SK-N-SH (cell line): ENCODE measurements around the gene VCPKMT. TPM values are rescaled to one million over a fixed set of nuclear protein-coding genes. Genes with fewer than 3 reads are reported as not detected.

ENCODE experiments used
- CTCF ChIA-PET: fragments of 300-600, 350-600 bp; formaldehyde crosslinking; extraction: SDS; loops from one replicate; lab custom pipeline; 2021; lab: Yijun Ruan, JAX
- POLR2A ChIA-PET: fragments of 350-600 bp; sonication (Branson Sonifier 250); formaldehyde crosslinking; extraction: SDS; loops from one replicate; lab custom pipeline; 2020; ENCODE audit warnings: antibody characterized with exemption, inconsistent platforms; lab: Yijun Ruan, JAX
- DNase-seq: peaks from one replicate; pipeline ENCODE4 v3.0.0; 2012
- H2AFZ ChIP-seq: fragments of 200-600 bp; sonication (generic); 2 replicates; pipeline ENCODE4 v1.8.1; 2016; ENCODE audit warnings: antibody characterized with exemption, mild to moderate bottlenecking, low read depth
- H3F3A ChIP-seq: fragments of 200-600 bp; sonication (generic); replicated peaks from 2 replicates; pipeline ENCODE3; 2016; ENCODE audit warnings: antibody characterized with exemption, mild to moderate bottlenecking; ENCODE audit not compliant: insufficient read depth
- H3K27ac ChIP-seq, 2 experiments: fragments of 200-500 bp in 1 of 2; fragments of 200-600 bp in 1 of 2; sonication (Bioruptor generic) in 1 of 2; sonication (generic), shearing (Covaris generic) in 1 of 2; 2 replicates each; pipeline versions ENCODE4 v1.5.1 to v1.6.1; 2014 to 2016; ENCODE audit warnings: low read depth in 2 of 2, inconsistent platforms in 1 of 2, low read length in 1 of 2, mild to moderate bottlenecking in 1 of 2, mixed read lengths in 1 of 2
- H3K27me3 ChIP-seq: fragments of 200-600 bp; sonication (generic), shearing (Covaris generic); 2 replicates; pipeline ENCODE4 v1.6.1; 2016; ENCODE audit warnings: mixed run types; ENCODE audit not compliant: insufficient read depth
- H3K36me3 ChIP-seq, 2 experiments: fragments of 200-500 bp in 1 of 2; fragments of 200-600 bp in 1 of 2; sonication (Bioruptor generic) in 1 of 2; sonication (generic) in 1 of 2; replicated peaks in 1 of 2; 2 replicates each; pipeline versions ENCODE3 to v1.5.1; 2014 to 2016; ENCODE audit warnings: low read length in 1 of 2, mild to moderate bottlenecking in 1 of 2; ENCODE audit not compliant: insufficient read depth in 2 of 2, control insufficient read depth in 1 of 2
- H3K4me1 ChIP-seq, 2 experiments: fragments of 200-500 bp in 1 of 2; fragments of 200-600 bp in 1 of 2; sonication (Bioruptor generic) in 1 of 2; sonication (generic), shearing (Covaris generic) in 1 of 2; 2 replicates each; pipeline versions ENCODE4 v1.5.1 to v1.6.1; 2014 to 2016; ENCODE audit warnings: low read depth in 1 of 2, low read length in 1 of 2, mixed run types in 1 of 2; ENCODE audit not compliant: insufficient read depth in 2 of 2, control insufficient read depth in 1 of 2
- H3K4me2 ChIP-seq: fragments of 200-600 bp; sonication (generic), shearing (Covaris generic); 2 replicates; pipeline ENCODE4 v1.6.1; 2017; ENCODE audit warnings: mixed run types
- H3K4me3 ChIP-seq, 2 experiments: fragments of 200-500 bp in 1 of 2; fragments of 200-600 bp in 1 of 2; sonication (Bioruptor generic) in 1 of 2; sonication (generic), shearing (Covaris generic) in 1 of 2; 2 replicates each; pipeline versions ENCODE4 v1.5.1 to v1.8.1; 2014 to 2016; ENCODE audit warnings: low read depth in 2 of 2, inconsistent platforms in 1 of 2, low read length in 1 of 2, mild to moderate bottlenecking in 1 of 2, mixed read lengths in 1 of 2, moderate library complexity in 1 of 2
- H3K79me2 ChIP-seq: fragments of 200-600 bp; sonication (generic); 2 replicates; pipeline ENCODE4 v1.8.1; 2017; ENCODE audit warnings: mild to moderate bottlenecking; ENCODE audit not compliant: insufficient read depth
- H3K9ac ChIP-seq: fragments of 200-600 bp; sonication (generic); 2 replicates; pipeline ENCODE4 v1.6.1; 2017; ENCODE audit warnings: mixed run types
- H3K9me2 ChIP-seq: fragments of 200-600 bp; sonication (generic); 2 replicates; pipeline ENCODE4 v1.6.1; 2017; ENCODE audit warnings: mixed run types
- H3K9me3 ChIP-seq: fragments of 200-600 bp; sonication (generic); 2 replicates; pipeline ENCODE4 v1.6.1; 2017; ENCODE audit warnings: mixed run types, mild to moderate bottlenecking, moderate library complexity
- H4K20me1 ChIP-seq: fragments of 200-600 bp; sonication (generic); 2 replicates; pipeline ENCODE4 v1.6.1; 2017; ENCODE audit warnings: mild to moderate bottlenecking, mixed run types; ENCODE audit not compliant: insufficient read depth
- EP300 ChIP-seq, 2 experiments: IDR thresholded peaks; 2 replicates each; pipeline versions ENCODE4 v1.4.0 to v1.6.1; 2012; ENCODE audit warnings: borderline replicate concordance in 1 of 2, low read depth in 1 of 2, low read length in 1 of 2
- EZH2phosphoT487 ChIP-seq: fragments of 200-600 bp; sonication (generic); IDR thresholded peaks from 2 replicates; pipeline ENCODE4 v1.6.1; 2017; ENCODE audit warnings: low read depth, mixed run types, mild to moderate bottlenecking, antibody characterized with exemption, moderate library complexity, borderline replicate concordance
- FOSL2 ChIP-seq: IDR thresholded peaks from 2 replicates; pipeline ENCODE4 v1.4.0; 2012; ENCODE audit warnings: low read depth, mild to moderate bottlenecking, moderate library complexity, borderline replicate concordance
- FOXM1 ChIP-seq: IDR thresholded peaks from 2 replicates; pipeline ENCODE4 v1.4.0; 2012; ENCODE audit warnings: low read depth, mild to moderate bottlenecking
- GABPA ChIP-seq: IDR thresholded peaks from 2 replicates; pipeline ENCODE4 v1.4.0; 2012; ENCODE audit warnings: low read depth, mild to moderate bottlenecking
- GATA2 ChIP-seq: sonication (generic); formaldehyde crosslinking; IDR thresholded peaks from 2 replicates; pipeline ENCODE4 v1.5.0; 2020; ENCODE audit warnings: mild to moderate bottlenecking, missing genetic modification reagents
- IRF3 ChIP-seq: fragments of 150-350 bp; IDR thresholded peaks from 2 replicates; pipeline ENCODE4 v1.6.1; 2016; ENCODE audit warnings: mild to moderate bottlenecking, low read depth, low read length
- JUND ChIP-seq: IDR thresholded peaks from 2 replicates; pipeline ENCODE4 v1.4.0; 2012
- MXI1 ChIP-seq: IDR thresholded peaks from 2 replicates; pipeline ENCODE4 v1.6.1; 2012; ENCODE audit warnings: mild to moderate bottlenecking, low read depth, low read length, improper control_type of control experiment
- NFIC ChIP-seq: IDR thresholded peaks from 2 replicates; pipeline ENCODE4 v1.4.0; 2012; ENCODE audit warnings: borderline replicate concordance
- PBX3 ChIP-seq: IDR thresholded peaks from 2 replicates; pipeline ENCODE4; 2012
- RFX5 ChIP-seq: IDR thresholded peaks from 2 replicates; pipeline ENCODE4 v1.6.1; 2012; ENCODE audit warnings: mild to moderate bottlenecking, improper control_type of control experiment, low read length
- SIN3A ChIP-seq: IDR thresholded peaks from 2 replicates; pipeline ENCODE4 v1.6.1; 2012; ENCODE audit warnings: low read depth, mild to moderate bottlenecking, low read length, moderate library complexity, borderline replicate concordance
- SMC3 ChIP-seq: IDR thresholded peaks from 2 replicates; pipeline ENCODE4 v1.6.1; 2012; ENCODE audit warnings: low read depth, low read length, improper control_type of control experiment
- TEAD4 ChIP-seq: IDR thresholded peaks from 2 replicates; pipeline ENCODE4 v1.4.0; 2012; ENCODE audit warnings: mild to moderate bottlenecking, borderline replicate concordance; ENCODE audit not compliant: insufficient read depth
- USF2 ChIP-seq: fragments of 150-350 bp; IDR thresholded peaks from 2 replicates; pipeline ENCODE4 v1.6.1; 2017; ENCODE audit warnings: antibody characterized with exemption, low read length, low read depth, borderline replicate concordance
- YY1 ChIP-seq: IDR thresholded peaks from 2 replicates; pipeline ENCODE4 v1.4.0; 2012; ENCODE audit warnings: low read depth, mild to moderate bottlenecking
- WGBS: methylation state at CpG from one replicate; pipeline ENCODE4 v1.1.6; 2017; ENCODE audit warnings: low lambda C conversion rate; 5-methylcytosine and 5-hydroxymethylcytosine counted together
- polyA plus RNA-seq, 3 experiments: library from polyadenylated mRNA; depleted of rRNA; stranded (reverse); fragments of >200 nt; gene quantifications; 2 replicates each; pipeline ENCODE4 v1.2.3, GENCODE V29; 2012
- TF ChIP-seq, protein P1 (sequence below): IDR thresholded peaks from 2 replicates; pipeline ENCODE4 v1.4.0; 2012; ENCODE audit warnings: low read depth

The VCPKMT gene
- polyA plus RNA-seq, 1 of the 3 experiments (the other 2 are of a cell fraction): 7.3 TPM

DNA sequence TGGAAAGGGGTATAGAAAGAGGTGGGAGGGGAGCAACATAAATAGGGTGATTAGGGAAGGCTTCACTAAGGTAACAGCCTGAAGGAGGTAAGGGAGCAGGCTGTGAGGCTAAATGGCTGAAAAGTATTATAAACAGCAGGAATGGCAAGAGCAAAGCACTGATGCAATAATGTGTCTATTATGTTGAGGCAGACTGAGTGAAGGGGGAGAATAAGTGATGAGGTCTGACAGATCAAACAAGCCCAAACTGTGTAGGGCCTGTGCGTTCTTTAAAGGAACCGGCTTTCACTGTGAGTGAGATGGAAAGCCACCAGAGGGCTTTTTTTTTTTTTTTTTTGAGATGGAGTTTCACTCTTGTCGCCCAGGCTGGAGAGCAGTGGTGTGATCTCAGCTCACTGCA is 6.7 kb upstream of the VCPKMT start (continued):
- no peak for TF ChIP-seq PBX3

- Histone ChIP-seq H3K4me2 (no peak overlapping the region), H2AFZ (no peak overlapping the region), H3K4me1 (no peaks in the 10 kb centered on the region), H3F3A (peaks cover 29% of the 10 kb centered on the region), H3K36me3 (peaks cover 39 to 57% of the 10 kb centered on the region in 2 experiments), H3K9me2 (no peaks in the 10 kb centered on the region), H3K9ac (no peak overlapping the region), H3K27ac (no peak overlapping the region), H3K4me3 (no peak overlapping the region), H3K79me2 (no peaks in the 10 kb centered on the region), H3K27me3 (no peaks in the 10 kb centered on the region), H3K9me3 (no peaks in the 10 kb centered on the region), H4K20me1 (no peaks in the 10 kb centered on the region)
- DNase-seq: no peak
- TF ChIP-seq GATA2 (CRISPR knock-in tag): no peak
- TF ChIP-seq NFIC: no peak
- no peak for TF ChIP-seq SMC3
- no peak for TF ChIP-seq MXI1
- no peak for TF ChIP-seq EP300 (IDR thresholded peaks at IDR 0.05; ENCODE audit: borderline replicate concordance in 1 of 2, low read depth in 1 of 2, low read length in 1 of 2)
- TF ChIP-seq, protein P1, sequence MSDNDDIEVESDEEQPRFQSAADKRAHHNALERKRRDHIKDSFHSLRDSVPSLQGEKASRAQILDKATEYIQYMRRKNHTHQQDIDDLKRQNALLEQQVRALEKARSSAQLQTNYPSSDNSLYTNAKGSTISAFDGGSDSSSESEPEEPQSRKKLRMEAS: no peak
- no peak for TF ChIP-seq USF2
- no peak for TF ChIP-seq FOSL2
- no peak for TF ChIP-seq YY1
- TF ChIP-seq FOXM1: no peak
- no peak for TF ChIP-seq TEAD4
- TF ChIP-seq IRF3: no peak
- no peak for TF ChIP-seq RFX5
- no peak for TF ChIP-seq SIN3A
- TF ChIP-seq EZH2phosphoT487: no peak
- no peak for TF ChIP-seq JUND
- no peak for TF ChIP-seq PBX3
- TF ChIP-seq GABPA: no peak
- ChIA-PET POLR2A (no interaction called here), CTCF (no interaction called here)
- 96% methylated on average over 6 of the region's 6 CpGs for WGBS
Measured at GRCh38 chr14:50122291-50122690, 5.9 kb upstream of the VCPKMT start.
